Fibroblast of gingiva (primary cell): ENCODE data around the gene PTH1R.

ENCODE experiments used
- DNase-seq: peaks from one replicate; pipeline ENCODE4 v3.0.0-alpha.2; 2011; ENCODE audit warnings: low read depth

PTH1R gene

GRCh38 chr3:46930945-46931403 is 53.5 kb downstream of the PTH1R start:
- DNase-seq = peak; percentile 52

- DNase-seq = peak; percentile 60
Observed at GRCh38 chr3:46931631-46932331, 54.3 kb downstream of the PTH1R start.

- DNase-seq = no peak
Observed at GRCh38 chr3:46932455-46933225, 55.1 kb downstream of the PTH1R start.

GRCh38 chr3:46933261-46933660 is 55.7 kb downstream of the PTH1R start:
- DNase-seq = no peak

- no peak for DNase-seq
Observed at GRCh38 chr3:46934072-46934471, 56.6 kb downstream of the PTH1R start.

GRCh38 chr3:46934498-46935167 is 57.1 kb downstream of the PTH1R start:
- DNase-seq = no peak

GRCh38 chr3:46935168-46935858 is 57.8 kb downstream of the PTH1R start:
- peak; percentile 92 for DNase-seq

- DNase-seq = no peak
Observed at GRCh38 chr3:46935989-46936558, 58.6 kb downstream of the PTH1R start.

- DNase-seq = no peak
Observed at GRCh38 chr3:46936733-46937250, 59.3 kb downstream of the PTH1R start.

GRCh38 chr3:46938118-46938517 is 60.6 kb downstream of the PTH1R start:
- no peak for DNase-seq

GRCh38 chr3:46939578-46940445 is 62.3 kb downstream of the PTH1R start:
- no peak for DNase-seq

- no peak for DNase-seq
Observed at GRCh38 chr3:46942076-46942475, 64.6 kb downstream of the PTH1R start.

GRCh38 chr3:46942481-46943236 is 65.1 kb downstream of the PTH1R start:
- DNase-seq = no peak

- DNase-seq = no peak
Observed at GRCh38 chr3:46943237-46944187, 66.0 kb downstream of the PTH1R start.

- no peak for DNase-seq
Observed at GRCh38 chr3:46944191-46944590, 66.7 kb downstream of the PTH1R start.

- no peak for DNase-seq
Observed at GRCh38 chr3:46946416-46946815, 68.9 kb downstream of the PTH1R start.

GRCh38 chr3:46946856-46947545 is 69.5 kb downstream of the PTH1R start:
- DNase-seq = no peak

- no peak for DNase-seq
Observed at GRCh38 chr3:46947546-46947901, 70.0 kb downstream of the PTH1R start.
